Ecto neural progenitor cell (in vitro differentiated cells): Measurements from ENCODE around the gene DENND5B.
"Not testable (repeated sequence)": the region's sequence is repeated elsewhere in the genome, so short reads cannot be mapped to it uniquely, and the experiment has no call there.

ENCODE experiments used
- DNase-seq: peaks from one replicate; pipeline ENCODE4 v3.0.0-alpha.2; 2018; ENCODE audit warnings: low spot score

Gene DENND5B

DNA sequence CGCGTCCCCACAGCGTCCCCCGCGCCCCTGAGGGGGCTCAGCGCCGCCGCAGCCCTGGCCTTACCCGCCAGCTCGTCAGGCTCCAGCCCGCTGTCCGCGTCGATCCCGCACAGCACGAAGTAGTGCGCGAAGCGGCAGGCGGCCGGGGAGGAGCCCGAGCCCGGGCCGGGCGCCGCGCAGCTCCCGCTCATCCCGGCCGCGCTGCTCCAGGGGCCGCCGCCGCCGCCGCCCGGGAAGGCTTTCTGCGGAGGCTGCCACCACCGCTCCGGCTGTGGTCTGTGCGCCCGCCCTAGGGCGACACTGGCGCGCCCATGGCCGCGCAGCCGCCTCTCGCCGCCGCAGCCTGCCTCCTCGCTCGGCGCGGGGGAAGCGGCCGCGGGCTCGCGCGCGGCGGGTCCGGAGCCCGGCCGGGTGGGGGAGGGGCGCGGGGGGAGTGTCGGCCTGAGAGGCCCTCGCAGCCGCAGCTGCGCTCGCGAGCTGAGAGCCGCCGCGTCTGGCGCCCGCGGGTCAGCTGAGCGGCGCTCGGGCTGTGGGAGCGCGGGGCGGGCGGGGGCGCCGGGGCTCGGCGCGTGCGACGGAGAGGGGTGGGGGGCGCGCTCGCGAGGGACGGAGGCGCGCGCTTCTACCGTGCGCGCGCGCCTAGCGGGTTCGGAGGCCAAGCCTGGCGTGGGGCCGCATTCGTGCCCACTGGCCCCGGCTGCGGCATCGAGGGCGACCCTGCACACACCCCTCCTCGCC is at the start of gene DENND5B:
DENND5B (minus strand) TSS at position 495 of the 738 bp plus-strand sequence; CDS start at position 191, 304 bp downstream.
- peak; percentile 92 for DNase-seq

DNA sequence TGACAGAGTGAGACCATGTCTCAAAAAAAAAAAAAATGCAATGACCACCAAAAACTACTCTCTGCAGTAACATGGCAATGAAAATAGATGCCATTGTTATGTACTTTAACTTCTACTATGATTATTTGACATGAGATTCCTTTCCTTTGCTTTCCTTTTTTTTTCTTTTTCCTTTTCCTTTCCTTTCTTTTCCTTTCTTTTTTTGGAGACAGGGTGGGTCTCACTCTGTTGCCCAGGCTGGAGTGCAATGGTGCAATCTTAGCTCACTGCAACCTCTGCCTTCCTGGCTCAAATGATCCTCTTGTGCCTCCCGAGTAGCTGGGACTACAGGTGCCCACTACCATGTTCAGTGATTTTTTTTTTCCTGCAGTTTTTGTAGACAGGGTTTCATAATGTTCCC is 43.7 kb upstream of the DENND5B start:
- DNase-seq = no peak

DNA sequence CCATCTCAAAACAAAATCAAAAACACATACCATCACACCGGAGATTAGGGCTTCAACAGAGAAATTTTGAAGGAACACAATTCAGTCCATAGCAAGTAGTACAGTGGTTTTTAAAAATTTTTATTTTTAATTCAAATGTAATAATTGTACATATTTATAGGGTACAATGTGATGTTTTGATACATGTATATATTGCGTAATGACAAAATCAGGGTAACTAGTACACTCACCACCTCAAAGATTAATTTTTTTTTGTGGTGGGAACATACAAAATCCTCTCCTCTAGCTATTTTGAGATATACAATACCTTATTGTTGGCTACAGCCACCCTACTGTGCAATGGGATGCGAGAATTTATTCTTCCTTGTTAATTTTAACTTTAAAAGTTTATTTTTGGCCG is 42.5 kb upstream of the DENND5B start:
- DNase-seq = no peak

DNA sequence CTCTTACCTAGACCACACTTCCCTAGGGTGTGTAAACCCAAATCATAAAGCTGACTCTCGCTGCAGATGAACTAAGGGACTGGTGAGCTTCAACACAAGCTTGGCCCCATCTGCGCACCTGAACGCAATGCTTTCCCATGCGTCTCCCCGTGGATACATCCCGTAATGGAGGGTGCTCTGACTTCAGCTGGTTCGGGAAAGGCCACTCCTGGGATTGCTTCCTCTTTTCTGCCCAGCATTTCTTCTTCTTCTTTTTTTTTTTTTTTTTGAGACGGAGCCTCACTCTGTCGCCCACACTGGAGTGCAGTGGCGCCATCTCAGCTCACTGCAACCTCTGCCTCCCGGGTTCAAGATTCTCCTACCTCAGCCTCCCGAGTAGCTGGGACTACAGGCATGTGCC is 40.9 kb upstream of the DENND5B start:
- DNase-seq = no peak

DNA sequence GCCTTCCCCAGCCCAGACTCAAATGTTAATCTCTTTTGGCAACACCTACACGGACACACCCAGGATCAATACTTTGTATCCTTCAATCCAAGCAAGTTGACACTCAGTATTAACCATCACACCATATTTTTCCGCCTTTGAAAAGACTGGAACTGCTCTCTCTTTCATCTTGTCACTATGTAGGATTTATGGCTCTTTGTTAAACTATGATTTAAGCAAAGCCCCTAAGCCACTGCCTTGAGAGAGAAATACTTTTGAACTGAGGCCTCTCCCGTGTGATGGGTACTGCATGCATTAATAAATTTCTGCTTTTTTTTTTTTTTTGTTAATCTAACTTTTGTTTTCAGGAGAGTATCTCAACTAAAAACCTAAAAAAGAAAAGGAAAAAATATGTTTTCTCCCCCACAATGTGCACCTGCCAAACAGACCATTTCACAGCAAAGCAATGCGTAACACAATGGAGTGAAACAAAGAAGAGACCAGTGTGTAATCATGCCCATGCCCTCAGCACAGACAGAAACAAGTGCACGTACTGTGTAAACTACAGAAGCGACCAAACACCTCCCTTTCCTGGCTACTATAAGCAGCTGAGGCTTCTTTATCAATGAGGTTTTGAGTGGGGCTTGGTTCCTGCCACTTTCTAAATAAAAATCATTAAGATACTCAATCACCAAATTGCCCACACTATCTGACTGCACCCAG is 40.2 kb upstream of the DENND5B start:
- DNase-seq = no peak

DNA sequence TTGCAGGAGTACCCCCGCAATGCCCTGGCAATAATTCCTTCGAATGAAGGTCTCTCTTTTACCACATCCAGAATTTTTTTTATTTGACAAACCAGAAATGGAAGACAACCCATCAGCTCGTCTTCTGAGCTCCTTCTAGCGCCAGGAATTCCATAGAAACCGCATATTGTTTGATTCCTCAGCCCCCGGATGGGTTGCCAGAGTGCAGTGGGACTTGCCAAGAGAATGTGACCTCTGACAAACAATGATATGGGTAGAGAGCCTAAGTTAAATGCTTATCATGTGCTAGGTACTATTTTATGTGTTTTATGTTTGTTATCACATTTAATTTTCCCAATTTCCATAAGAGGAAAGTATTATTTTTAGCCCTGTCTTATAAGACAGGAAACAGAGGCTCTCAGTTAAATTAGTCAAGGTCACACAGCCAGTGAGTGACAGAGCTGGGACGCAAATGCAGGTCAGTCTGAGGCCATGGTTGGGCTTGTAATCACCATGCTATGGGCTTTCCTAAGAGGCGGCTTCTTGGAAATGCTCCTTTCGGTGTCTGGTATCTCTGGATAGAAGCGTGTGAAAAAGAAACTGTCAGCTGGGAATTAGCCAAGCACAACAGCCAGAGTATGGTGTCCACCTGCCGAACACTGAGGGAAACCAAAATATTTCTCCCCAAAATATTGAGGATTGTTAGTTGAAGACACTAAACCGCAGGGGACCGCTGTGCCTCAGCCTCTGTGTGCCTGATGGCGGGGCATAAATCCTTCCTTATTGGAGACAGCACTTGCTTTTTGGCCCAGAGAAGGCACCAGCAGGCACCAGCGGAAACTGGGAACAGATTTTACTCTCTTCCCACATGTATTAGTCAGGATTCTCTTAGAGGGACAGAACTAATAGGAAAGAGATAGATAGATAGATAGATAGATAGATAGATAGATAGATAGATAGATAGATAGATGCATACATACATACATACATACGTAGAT is 39.1 kb upstream of the DENND5B start:
- DNase-seq = no peak

DNA sequence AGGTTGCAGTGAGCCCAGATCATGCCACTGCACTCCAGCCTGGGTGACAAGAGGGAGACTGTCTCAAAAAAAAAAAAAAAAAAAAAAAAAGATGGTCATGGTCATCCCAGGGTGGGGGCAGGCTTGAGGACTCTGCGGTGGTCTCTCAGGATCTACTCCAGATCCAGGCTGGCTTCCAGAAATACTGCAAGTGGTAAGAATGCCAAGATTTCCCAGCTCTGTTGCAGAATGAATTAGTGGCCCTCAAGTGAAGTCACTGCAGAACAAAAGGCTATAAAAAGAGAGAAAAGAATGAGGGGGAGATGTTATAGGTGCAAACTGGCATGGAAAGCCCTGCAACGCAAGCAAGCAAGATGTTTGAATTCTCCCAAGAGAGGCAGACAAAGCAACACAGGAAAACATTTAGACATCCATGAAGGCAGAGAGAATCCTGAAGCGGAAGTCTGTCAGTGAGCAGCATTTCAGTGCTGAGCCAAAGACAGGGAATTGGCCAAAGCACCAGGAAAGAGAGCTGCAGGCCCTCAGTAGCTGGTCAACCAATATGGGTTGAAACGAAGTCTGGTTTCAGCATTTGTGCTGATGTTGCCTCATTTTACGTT is 36.6 kb upstream of the DENND5B start:
- no peak for DNase-seq

DNA sequence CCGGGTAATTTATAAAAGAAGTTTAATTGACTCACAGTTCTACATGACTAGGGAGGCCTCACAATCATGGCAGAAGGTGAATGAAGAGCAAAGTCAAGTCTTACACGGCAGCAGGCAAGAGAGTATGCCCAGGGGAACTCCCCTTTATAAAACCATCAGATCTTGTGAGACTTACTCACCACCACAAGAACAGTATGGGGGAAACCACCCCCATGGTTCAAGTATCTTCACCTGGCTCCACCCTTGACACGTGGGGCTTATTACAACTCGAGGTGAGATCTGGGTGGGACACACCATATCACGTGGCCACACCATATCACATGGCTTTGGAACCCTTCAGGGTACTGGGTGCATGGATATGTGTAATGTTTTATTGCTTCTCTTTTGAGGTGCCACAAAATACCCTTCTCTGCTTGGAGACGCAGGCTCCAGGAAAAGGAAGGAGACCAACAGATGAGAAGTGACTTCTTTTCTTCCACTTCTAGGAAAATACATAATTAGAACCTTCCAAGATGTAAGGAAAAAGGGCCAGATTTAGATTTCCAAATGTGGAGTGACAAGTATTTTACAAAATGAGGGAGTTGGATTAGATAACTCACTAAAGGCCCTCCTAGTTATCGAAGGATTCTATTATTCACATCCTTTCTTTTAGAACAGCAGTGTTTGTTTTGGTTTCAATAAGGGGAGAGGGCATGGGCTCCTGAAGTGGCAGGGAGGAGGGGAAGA is 35.5 kb upstream of the DENND5B start:
- no peak for DNase-seq

DNA sequence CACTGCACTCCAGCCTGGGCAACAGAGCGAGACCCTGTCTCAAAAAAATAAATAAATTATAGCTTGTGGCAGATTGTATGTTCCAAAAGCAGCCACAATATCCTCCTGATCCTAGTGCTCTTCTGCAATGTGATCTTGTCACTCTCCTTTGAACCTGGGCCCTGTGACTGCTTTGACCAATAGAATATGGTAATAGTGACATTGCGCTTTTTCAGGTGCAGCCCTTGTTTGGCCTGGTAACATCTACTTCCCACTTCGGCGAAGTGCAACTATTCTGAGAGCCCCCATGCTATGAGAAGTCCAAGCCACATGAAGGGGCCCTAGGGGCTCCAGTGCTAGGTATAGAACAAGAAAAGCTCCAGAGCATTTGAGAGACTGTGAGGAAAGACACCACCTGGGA is 31.1 kb upstream of the DENND5B start:
- no peak for DNase-seq

DNA sequence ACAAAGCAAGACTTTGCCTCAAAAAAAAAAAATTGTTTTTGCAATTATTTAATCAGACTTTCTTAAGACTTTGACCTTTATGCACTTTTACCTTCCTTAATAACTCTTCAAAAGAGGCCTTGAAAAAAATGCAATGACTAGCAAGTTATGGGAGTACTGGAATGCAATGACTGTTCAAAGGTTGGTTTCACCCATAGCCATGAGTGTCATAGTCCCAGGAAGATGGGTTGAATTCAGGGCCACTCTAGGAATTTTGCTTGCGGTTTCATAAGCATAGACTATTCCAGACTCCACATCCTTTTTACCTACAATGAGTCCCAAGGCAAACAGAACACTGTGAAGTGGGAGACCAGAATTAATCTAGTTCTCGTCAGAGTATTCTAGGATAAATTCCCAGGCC is 29.4 kb upstream of the DENND5B start:
- DNase-seq = no peak

DNA sequence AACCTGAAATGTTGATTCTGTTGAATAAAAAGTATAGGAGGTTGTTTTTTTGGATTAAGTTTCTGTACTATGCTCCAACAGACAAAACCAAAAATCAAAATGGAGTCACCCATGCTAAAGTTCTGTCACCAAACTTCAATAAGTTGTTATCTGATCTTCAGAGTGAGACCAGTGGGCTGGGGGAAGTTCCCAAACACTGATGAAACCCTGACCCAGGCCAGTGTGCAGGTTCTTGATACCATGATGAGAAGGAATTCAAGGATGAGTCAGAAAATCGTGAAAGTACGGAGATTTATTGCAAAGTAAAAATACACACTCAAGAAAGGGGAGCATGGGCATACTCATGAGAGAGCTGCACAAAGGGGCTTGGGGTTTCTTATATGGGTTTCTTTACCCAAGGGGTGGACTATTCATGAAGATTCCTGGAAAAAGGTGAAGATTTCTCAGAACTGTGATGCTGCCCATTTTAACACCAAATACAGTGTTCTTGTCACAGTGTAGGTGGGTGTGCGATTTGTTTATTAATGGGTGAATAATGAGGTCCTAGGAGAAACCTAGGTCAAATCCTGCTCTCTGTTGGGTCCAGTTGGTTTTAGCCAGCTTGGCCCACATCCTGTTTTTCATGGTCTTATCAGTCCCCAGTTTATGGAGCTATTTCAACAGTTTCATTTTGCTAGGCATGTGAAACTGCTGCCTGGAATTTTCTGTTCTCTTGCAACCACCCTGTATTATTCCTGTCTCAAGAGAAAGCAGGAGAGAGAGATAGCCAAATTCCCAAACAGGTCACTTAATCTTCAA is 27.5 kb upstream of the DENND5B start:
- DNase-seq = peak; percentile 11

DNA sequence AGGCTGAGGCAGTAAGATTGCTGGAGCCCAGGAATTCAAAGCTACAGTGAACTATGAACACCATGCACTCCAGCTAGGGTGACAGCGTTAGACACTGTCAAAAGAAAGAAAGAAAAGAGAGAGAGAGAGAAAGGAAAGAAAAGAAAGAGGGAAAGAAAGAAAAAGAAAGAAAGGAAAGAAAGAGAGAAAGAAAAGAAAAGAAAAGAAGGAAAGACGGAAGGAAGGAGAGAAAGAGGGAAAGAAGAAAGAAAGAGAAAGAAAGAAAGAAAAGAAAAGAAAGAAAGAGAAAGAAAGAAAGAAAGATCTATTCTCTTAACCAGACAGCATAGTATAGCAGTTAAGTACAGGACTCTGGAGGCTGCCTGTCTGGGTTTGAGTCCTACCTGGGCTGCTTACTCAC is 21.9 kb upstream of the DENND5B start:
- no peak for DNase-seq

DNA sequence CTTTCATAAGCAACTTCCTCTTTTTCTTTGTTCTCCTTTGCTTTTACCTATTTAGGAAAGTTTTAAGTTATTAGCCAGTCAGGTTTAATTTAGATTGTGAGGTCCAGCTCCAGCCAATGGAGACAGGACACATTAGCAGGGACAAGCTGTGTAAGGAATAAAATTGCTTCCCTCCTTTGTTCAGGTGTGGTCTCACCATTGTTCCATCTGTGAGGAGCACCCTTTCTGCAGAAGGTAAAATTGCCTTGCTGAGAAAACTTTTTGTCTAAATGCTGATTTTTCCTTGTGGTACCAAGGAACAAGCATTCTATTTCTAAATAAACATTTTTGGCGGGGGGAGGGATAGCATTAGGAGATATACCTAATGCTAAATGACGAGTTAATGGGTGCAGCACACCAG is 17.4 kb upstream of the DENND5B start:
- not testable (repeated sequence) for DNase-seq

DNA sequence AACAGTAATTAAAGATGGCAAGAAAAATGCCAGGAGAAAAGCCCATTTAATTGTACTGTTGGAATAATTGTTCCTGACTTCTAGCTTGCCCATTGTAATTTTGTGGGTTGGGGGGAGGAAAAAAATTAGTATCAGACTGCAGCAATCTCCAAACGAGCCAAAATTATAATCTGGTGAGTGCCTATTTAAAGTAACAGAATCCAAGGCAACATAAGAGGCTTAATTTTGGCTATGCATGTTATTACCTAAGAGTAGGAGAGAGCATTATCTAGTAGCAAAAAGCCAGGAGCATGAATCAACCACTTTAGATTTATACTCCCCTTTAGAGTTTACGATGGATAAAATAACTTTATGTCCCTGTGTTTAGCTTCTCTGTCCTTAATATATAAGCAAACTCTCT is 14.6 kb upstream of the DENND5B start:
- no peak for DNase-seq

DNA sequence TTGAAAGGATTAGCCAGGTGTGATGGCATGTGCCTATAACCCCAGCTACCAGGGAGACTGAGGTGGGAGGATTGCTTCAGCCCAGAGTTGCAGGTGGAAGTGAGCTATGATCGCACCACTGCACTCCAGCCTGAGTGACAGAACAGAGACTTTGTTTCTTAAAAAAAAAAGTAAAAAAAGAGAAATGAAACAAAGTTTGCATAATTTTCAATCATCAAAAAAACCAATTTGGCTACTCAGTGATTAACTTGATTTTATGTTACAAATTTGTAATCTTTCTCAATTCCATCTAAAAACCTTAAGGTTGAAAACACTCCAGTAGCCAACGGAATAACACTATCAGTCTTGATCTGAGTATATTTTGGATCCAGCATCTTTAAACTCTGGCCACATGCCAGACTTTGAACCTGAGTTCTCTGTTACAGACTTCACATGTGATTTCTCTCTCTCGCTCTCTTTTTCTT is 12.6 kb upstream of the DENND5B start:
- DNase-seq = no peak

DNA sequence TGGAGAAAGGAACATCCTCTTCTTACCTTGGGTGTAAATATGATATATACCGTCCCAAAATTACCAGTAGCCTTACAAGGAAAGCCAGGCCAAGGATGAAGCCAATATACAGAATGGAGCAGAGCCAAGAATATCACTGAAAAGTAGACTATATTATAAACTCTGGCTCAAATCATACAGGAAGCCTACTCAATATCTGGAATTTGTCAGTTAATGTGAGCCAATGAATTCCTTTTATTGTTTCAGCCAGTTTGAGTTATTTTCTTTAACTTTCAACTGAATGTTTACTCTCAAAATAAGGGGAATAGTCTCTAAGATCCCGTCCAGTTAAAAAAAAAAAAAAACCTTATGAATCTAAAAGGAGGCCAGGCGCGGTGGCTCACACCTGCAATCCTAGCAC is 9.8 kb upstream of the DENND5B start:
- DNase-seq = no peak

DNA sequence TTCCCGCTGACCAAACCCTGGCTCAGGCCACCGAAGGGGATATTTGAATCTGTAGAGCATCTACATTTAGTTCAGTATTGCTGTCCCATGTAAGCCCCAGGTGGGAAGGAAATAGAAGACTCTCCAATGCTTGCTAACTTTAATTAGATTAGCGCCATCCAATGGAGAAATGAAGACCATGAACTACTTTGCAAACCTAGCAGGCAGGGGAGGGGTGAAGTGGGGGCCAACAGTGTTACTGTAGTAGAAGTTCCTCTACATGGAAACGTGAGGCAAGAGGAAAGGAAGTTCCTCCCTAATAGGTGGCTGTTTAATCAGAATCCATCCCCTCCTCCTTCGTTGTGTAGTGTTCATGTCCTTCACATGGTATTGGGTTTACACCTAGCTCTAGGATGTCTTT is 9.3 kb upstream of the DENND5B start:
- DNase-seq = no peak

DNA sequence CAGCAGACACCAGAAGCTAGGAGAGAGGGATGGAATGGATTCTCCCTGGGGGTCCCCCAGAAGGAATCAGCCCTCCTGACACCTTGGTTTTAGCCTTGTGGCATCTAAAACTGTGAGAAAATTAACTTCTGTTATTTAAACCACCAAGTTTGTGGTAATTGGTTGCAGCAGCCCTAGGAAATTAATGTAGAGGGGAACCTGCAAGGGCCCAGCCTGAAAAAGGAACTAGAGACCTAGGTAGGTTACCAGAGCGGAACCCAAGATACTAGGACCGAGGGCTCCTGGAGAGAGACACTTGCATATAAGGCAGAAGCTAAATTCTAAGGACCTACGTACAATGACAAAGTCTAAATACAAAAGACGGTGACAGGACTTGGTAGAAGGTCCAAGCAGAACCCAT is 8.1 kb upstream of the DENND5B start:
- DNase-seq = no peak

DNA sequence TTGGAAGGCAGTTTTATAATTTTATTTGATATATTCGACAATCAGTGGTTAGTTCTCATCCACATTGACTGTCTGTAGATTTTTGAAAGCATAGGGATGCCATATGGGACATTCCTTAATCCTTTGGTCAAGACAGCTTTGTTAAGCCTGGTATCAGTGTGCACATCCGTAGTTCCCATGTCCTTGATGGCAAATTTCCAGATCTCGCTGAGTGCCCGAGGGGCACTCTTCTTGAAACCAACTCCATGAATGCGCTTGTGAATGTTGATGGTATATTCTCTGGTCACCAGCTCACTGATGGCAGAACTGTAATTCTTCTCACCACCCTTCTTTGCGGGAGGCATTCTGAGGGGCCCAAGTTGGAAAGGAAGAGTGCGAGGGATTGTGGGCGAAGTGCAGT is 6.1 kb upstream of the DENND5B start:
- no peak for DNase-seq

DNA sequence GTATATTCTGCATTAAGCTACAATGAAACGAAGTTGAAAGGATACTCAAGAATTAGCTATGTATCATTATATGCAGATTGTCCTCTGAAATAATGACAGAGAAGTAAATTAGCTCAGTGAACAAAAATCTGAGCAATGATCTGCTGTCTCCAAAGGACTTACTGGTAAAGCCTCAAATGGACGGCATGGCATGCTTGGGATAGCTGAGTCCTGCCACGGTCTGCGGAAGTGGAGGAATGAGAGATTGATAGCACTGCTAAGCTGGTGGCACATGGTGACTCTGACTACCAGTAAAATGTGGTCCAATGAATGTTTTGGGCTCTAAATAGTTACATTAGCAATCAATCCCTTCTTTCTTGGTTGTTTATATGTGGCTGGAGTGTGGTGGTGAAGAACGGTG is 3.7 kb upstream of the DENND5B start:
- no peak for DNase-seq
